ENCODE results near the gene RFC1.

Gene RFC1

GRCh38 chr4:39353478-39354253, 12.5 kb downstream of the RFC1 start:
- no peak for DNase-seq

- DNase-seq: peak; percentile 32
These were observed 13.0 kb downstream of the RFC1 start for GRCh38 chr4:39353149-39353477.

GRCh38 chr4:39349326-39349725, 16.8 kb downstream of the RFC1 start:
- DNase-seq: no peak

GRCh38 chr4:39348371-39349315, 17.5 kb downstream of the RFC1 start:
- DNase-seq: no peak

- DNase-seq: no peak
These were observed 19.2 kb downstream of the RFC1 start for GRCh38 chr4:39346856-39347519.

GRCh38 chr4:39342731-39343130, 23.4 kb downstream of the RFC1 start:
- DNase-seq: no peak

GRCh38 chr4:39341075-39341725, 25.0 kb downstream of the RFC1 start:
- no peak for DNase-seq

- no peak for DNase-seq
These were observed 26.2 kb downstream of the RFC1 start for GRCh38 chr4:39339968-39340367.

- DNase-seq: no peak
These were observed 28.3 kb downstream of the RFC1 start for GRCh38 chr4:39337841-39338240.

- DNase-seq: no peak
These were observed 30.6 kb downstream of the RFC1 start for GRCh38 chr4:39335566-39335965.

GRCh38 chr4:39331191-39331590, 35.0 kb downstream of the RFC1 start:
- DNase-seq: no peak

- DNase-seq: no peak
These were observed 35.8 kb downstream of the RFC1 start for GRCh38 chr4:39330353-39330752.

- DNase-seq: no peak
These were observed 39.6 kb downstream of the RFC1 start for GRCh38 chr4:39326468-39326977.

GRCh38 chr4:39324897-39325613, 41.1 kb downstream of the RFC1 start:
- no peak for DNase-seq

GRCh38 chr4:39324446-39324845, 41.7 kb downstream of the RFC1 start:
- no peak for DNase-seq

GRCh38 chr4:39323821-39324220, 42.3 kb downstream of the RFC1 start:
- no peak for DNase-seq

- DNase-seq: no peak
These were observed 45.6 kb downstream of the RFC1 start for GRCh38 chr4:39320381-39321115.

GRCh38 chr4:39319676-39320075, 46.5 kb downstream of the RFC1 start:
- DNase-seq: no peak

GRCh38 chr4:39312816-39313215, 53.3 kb downstream of the RFC1 start:
- no peak for DNase-seq

GRCh38 chr4:39308611-39309010, 57.6 kb downstream of the RFC1 start:
- no peak for DNase-seq

GRCh38 chr4:39305912-39306677, 60.1 kb downstream of the RFC1 start:
- DNase-seq: no peak

Measured in stimulated activated naive CD4-positive, alpha-beta T cell treated with Interleukin-2 at 50 U/mL for 16 hours (primary cell).